Coronary artery (tissue), 2 donors: Measurements from ENCODE around the gene ARSK.

ENCODE experiments used
- DNase-seq: peaks from one replicate; pipeline ENCODE4 v3.0.0-alpha.2; 2017; ENCODE audit warnings: low spot score
- H3K27ac ChIP-seq, 2 donors: fragments of 200-600 bp; sonication (generic); one replicate each; pipeline ENCODE4 v1.5.1; 2016 to 2019
- H3K4me3 ChIP-seq: fragments of 200-600 bp; sonication (generic); 2 replicates; pipeline ENCODE4 v1.5.1; 2016; ENCODE audit warnings: mild to moderate bottlenecking, moderate library complexity
- TF ChIP-seq, protein P1 (sequence below): fragments of 200-600 bp; sonication (generic); IDR thresholded peaks from one replicate; pipeline ENCODE4 v1.5.1; 2019; ENCODE audit warnings: antibody characterized with exemption

The ARSK gene

GRCh38 chr5:95557841-95558240, 2.9 kb downstream of the ARSK start:
- no peak for DNase-seq
- Histone ChIP-seq H3K27ac (no peak overlapping the region), H3K4me3 (no peak overlapping the region)
- TF ChIP-seq, protein P1, sequence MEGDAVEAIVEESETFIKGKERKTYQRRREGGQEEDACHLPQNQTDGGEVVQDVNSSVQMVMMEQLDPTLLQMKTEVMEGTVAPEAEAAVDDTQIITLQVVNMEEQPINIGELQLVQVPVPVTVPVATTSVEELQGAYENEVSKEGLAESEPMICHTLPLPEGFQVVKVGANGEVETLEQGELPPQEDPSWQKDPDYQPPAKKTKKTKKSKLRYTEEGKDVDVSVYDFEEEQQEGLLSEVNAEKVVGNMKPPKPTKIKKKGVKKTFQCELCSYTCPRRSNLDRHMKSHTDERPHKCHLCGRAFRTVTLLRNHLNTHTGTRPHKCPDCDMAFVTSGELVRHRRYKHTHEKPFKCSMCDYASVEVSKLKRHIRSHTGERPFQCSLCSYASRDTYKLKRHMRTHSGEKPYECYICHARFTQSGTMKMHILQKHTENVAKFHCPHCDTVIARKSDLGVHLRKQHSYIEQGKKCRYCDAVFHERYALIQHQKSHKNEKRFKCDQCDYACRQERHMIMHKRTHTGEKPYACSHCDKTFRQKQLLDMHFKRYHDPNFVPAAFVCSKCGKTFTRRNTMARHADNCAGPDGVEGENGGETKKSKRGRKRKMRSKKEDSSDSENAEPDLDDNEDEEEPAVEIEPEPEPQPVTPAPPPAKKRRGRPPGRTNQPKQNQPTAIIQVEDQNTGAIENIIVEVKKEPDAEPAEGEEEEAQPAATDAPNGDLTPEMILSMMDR, result no peak

DNA sequence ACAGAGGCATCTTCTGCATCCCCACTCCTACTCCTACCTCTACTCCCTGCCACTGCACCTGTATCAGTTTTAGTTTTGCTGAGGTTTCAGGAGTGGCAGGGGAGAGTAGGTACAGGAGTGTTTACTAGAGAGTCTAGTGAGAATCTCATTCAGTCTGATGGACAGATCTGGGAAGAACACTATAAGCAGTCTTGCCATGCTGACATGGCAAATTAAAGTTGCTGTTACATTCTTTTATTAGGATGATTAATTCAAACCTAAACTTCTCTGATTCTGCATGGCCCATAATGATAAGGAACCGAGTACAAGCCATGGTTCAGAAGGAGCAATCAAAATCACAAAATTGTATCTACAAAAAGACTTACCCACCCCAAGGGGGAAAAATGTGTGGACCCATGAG, 7.4 kb downstream of the ARSK start:
- TF ChIP-seq, protein P1, result no peak
- Histone ChIP-seq H3K27ac (no peak overlapping the region), H3K4me3 (no peak overlapping the region)
- no peak for DNase-seq

GRCh38 chr5:95563367-95563766, 8.5 kb downstream of the ARSK start:
- H3K4me3 ChIP-seq, result no peak overlapping the region
- DNase-seq, result no peak
- TF ChIP-seq, protein P1, result no peak

GRCh38 chr5:95564450-95564849, 9.5 kb downstream of the ARSK start:
- no peak for DNase-seq
- TF ChIP-seq, protein P1, result no peak

More at GRCh38 chr5:95563367-95563766, 8.5 kb downstream of the ARSK start:
- no peak overlapping the region for H3K27ac ChIP-seq

GRCh38 chr5:95565280-95565920, 10.5 kb downstream of the ARSK start:
- TF ChIP-seq, protein P1, result no peak
- Histone ChIP-seq H3K4me3 (no peak overlapping the region), H3K27ac (no peak overlapping the region)
- no peak for DNase-seq

More at GRCh38 chr5:95564450-95564849, 9.5 kb downstream of the ARSK start:
- Histone ChIP-seq H3K27ac (no peak overlapping the region), H3K4me3 (no peak overlapping the region)

DNA sequence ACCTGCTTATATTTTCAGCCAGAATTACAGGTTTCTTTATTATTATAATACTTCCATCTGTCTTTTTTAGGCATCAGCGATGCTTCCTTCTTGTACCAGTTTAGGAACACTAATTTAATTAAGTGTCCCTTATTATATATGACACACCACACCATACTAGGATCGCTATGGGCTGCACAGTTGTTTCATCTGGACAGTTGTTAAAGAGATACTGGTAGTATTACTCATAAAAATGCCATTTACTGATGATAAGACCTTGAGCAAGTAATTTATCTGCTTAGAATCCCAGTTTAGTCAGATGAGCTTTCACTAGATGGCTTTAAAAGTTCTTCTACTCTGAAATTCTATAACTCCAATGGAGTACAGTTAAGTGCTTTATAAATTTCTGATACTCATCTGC, 17.1 kb downstream of the ARSK start:
- DNase-seq, result no peak
- Histone ChIP-seq H3K27ac (no peak overlapping the region), H3K4me3 (no peak overlapping the region)
- TF ChIP-seq, protein P1, result no peak

- TF ChIP-seq, protein P1, result no peak
- no peak overlapping the region for H3K27ac ChIP-seq
- H3K4me3 ChIP-seq, result no peak overlapping the region
- no peak for DNase-seq
Measured at GRCh38 chr5:95581576-95581975, 26.7 kb downstream of the ARSK start.
